WERI-Rb-1 (cell line): Measurements from ENCODE around the gene SLC6A3.

Source experiments
- DNase-seq: peaks from one replicate; pipeline ENCODE4 v3.0.0-alpha.2; 2020
- H3K27ac ChIP-seq: fragments of 250-450 bp; sonication (Bioruptor Pico); 2 replicates; pipeline ENCODE4 v1.5.1; 2020; ENCODE audit warnings: mild to moderate bottlenecking, moderate library complexity
- H3K27me3 ChIP-seq: fragments of 250-450 bp; sonication (Bioruptor Pico); 2 replicates; pipeline ENCODE4 v1.5.1; 2021; ENCODE audit warnings: mild to moderate bottlenecking, low read depth, moderate library complexity; ENCODE audit not compliant: insufficient read depth, severe bottlenecking
- H3K36me3 ChIP-seq: fragments of 250-450 bp; sonication (Bioruptor Pico); 2 replicates; pipeline ENCODE4 v1.5.1; 2020; ENCODE audit warnings: mild to moderate bottlenecking, moderate library complexity
- H3K4me3 ChIP-seq: 2 replicates; pipeline ENCODE4 v1.5.1; 2011; ENCODE audit warnings: low read depth, mild to moderate bottlenecking, control low read depth, low read length
- H3K9me3 ChIP-seq: fragments of 250-450 bp; sonication (Bioruptor Pico); 2 replicates; pipeline ENCODE4 v1.5.1; 2021; ENCODE audit warnings: mild to moderate bottlenecking, moderate library complexity; ENCODE audit not compliant: severe bottlenecking
- TF ChIP-seq, protein P1 (sequence below): IDR thresholded peaks from 2 replicates; pipeline ENCODE4 v1.5.1; 2011; ENCODE audit warnings: low read depth, mild to moderate bottlenecking, control low read depth, inconsistent platforms, low read length

The SLC6A3 gene

DNA sequence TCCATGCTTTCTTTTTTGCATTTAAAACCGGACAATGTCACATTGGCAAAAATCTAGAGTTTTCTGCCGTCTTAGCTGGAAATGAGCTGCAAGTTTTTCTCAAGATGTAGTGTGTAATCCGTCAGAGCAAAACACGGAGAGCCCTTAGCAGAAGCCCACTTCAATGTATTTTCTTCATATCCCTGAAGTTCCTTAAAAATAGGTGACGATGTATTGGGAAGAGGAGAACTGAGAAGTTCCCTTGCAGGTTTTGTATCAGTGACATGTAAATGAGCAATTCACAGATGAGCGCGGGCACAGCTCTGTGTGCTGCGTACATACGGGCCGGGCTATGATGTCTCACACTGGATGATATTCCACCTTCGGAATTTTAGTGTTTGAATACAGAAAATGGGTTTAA is 85.5 kb downstream of the SLC6A3 start:
- no peak for DNase-seq
- no peaks in the 10 kb centered on the region for H3K36me3 ChIP-seq
- no peak overlapping the region for H3K27ac ChIP-seq
- no peaks in the 10 kb centered on the region for H3K9me3 ChIP-seq
- H3K4me3 ChIP-seq, result no peak overlapping the region
- TF ChIP-seq, protein P1, sequence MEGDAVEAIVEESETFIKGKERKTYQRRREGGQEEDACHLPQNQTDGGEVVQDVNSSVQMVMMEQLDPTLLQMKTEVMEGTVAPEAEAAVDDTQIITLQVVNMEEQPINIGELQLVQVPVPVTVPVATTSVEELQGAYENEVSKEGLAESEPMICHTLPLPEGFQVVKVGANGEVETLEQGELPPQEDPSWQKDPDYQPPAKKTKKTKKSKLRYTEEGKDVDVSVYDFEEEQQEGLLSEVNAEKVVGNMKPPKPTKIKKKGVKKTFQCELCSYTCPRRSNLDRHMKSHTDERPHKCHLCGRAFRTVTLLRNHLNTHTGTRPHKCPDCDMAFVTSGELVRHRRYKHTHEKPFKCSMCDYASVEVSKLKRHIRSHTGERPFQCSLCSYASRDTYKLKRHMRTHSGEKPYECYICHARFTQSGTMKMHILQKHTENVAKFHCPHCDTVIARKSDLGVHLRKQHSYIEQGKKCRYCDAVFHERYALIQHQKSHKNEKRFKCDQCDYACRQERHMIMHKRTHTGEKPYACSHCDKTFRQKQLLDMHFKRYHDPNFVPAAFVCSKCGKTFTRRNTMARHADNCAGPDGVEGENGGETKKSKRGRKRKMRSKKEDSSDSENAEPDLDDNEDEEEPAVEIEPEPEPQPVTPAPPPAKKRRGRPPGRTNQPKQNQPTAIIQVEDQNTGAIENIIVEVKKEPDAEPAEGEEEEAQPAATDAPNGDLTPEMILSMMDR, result no peak
- no peaks in the 10 kb centered on the region for H3K27me3 ChIP-seq

DNA sequence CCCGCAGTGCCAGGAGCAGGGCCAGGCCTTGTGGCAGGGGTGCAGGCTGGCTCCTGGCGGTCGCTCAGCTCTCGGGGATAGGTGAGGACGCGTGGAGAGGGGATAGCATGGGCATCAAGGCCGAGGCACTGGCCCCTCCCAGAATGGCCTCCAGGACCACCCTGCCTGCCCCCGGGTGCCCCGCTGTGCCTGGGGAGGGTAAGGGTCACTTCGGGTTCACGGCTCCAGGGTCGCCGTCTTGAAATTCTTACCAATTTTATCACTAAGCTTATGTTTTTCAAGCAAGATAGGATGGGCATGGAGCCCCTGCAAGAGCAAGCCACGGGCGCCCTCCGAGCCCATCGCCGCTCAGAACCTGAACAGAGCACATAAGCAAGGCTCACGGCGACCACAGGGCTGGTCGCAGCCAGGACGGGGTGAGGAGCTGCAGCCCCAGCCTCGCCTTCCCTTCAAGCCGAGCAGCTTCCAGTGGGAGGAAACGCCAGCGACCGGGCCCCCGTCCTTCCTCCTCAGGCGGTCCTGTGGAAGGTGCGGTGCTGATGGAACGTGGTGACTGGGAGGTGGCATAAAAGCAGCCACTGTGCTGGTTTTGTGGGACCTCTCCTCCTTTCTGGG is 86.1 kb downstream of the SLC6A3 start:
- Histone ChIP-seq H3K36me3 (no peaks in the 10 kb centered on the region), H3K4me3 (no peak overlapping the region), H3K27ac (no peak overlapping the region), H3K27me3 (no peaks in the 10 kb centered on the region), H3K9me3 (no peaks in the 10 kb centered on the region)
- DNase-seq, result no peak
- TF ChIP-seq, protein P1, result no peak

DNA sequence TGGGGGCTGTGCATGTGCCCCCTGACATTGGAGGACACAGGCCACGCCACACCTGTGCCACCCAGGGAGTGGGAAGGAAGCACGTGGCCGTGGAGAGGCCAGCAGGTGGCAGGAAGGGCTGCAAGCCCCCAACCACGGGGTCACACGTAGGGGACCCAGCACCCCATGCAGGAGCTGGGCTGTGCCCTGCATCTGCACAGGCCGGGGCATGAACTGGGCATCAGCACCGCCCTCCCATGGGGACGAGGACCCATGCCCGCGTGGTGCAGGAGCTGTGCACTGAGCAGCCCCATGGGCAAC is 86.6 kb downstream of the SLC6A3 start:
- no peaks in the 10 kb centered on the region for H3K36me3 ChIP-seq
- TF ChIP-seq, protein P1, result no peak
- no peaks in the 10 kb centered on the region for H3K27me3 ChIP-seq
- H3K27ac ChIP-seq, result no peak overlapping the region
- H3K4me3 ChIP-seq, result no peak overlapping the region
- DNase-seq, result no peak
- H3K9me3 ChIP-seq, result no peaks in the 10 kb centered on the region

DNA sequence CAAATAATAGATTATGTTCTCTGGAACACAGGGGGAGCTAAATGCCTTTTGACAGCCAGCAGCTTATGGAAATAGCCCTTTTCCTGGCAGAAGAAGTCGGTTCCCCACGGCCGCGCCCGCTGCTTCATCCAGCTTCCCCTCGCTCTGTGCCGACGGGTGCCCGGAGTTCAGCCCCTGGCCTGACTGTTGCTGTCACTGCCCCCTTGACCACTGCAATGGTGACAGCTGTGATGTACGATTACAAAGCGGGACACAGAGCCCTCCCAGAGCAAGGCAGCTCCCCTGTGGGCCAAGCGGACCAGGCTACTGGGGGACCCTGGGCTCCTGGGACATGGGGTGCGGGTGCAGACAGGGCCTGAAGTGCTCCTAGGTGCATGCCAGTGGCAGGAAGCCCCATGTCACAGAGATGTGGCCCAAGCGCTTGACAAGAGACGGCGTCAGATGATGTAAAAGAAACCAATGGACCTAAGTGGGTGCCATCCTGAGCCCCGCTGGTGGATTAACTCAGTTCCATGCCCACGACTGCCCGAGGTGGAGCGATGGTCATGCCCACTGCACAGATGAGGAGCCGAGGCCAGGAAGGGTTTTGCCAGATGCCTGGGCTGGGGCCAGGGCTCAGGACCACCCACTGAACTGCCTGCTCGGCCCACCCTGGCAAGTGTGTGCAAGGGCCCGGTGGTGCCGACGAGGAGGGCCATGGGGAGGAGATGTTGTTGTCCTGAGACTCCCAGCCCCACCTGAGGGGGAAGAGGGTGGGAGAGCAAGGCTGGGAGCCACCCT is 87.1 kb downstream of the SLC6A3 start:
- TF ChIP-seq, protein P1, result no peak
- H3K4me3 ChIP-seq, result no peak overlapping the region
- H3K27me3 ChIP-seq, result no peaks in the 10 kb centered on the region
- H3K9me3 ChIP-seq, result no peaks in the 10 kb centered on the region
- H3K36me3 ChIP-seq, result no peaks in the 10 kb centered on the region
- H3K27ac ChIP-seq, result no peak overlapping the region
- no peak for DNase-seq

DNA sequence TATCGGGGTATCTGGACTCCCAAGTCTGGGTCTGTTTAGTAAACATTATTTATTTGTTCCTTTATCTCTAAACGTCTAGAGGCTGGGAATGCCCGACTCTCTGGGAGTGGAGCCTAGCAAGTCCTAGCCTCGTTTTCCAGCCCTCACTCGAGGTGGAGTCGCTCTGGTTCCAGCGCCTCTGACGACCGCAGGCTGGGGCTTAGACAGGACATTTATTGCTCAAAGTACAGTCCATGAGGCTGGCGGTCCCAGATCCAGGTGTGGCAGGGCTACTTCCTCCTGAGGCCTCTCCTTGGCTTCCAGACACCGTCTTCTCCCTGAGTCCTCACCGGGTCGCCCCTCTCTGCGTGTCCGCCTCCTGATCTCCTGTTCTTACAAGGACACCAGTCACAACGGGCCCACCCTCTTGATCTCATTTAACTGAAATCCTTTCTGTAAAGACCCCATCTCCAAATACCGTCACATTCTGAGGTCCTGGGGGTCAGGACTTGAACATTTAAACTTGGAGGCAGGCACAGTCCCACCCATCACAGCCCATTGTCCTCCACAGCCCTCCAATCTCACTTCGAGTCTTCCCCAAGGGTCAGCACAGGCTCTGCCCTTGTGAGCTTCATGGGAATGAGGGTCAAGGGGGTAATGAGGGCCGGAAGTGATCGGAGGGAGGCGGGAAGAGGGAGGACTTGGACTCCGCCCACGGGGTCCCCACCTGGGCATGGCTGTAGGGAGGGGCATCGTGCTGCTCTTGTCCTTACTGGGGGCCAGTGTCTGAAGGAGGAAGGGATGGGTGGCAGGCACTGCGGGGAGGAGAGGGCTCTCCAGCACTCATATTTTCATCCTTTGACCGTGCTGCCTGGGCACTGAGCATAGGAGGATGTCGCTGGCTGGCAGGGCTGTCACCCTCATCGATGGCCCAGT is 88.1 kb downstream of the SLC6A3 start:
- Histone ChIP-seq H3K27ac (peak overlapping the region; percentile 9; the same call in 1 of the 2 replicates), H3K36me3 (no peaks in the 10 kb centered on the region), H3K27me3 (no peaks in the 10 kb centered on the region), H3K4me3 (no peak overlapping the region), H3K9me3 (no peaks in the 10 kb centered on the region)
- TF ChIP-seq, protein P1, result no peak
- no peak for DNase-seq
